GM18873 (cell line): ENCODE measurements around the gene SEC23A.
A peak's percentile ranks its signal among the peaks of the same experiment; 100 is the strongest.
"Not testable (repeated sequence)": the region's sequence is repeated elsewhere in the genome, so short reads cannot be mapped to it uniquely, and the experiment has no call there.

ENCODE experiments used
- ATAC-seq: cut with Tn5 transposase; IDR thresholded peaks from one replicate; pipeline ENCODE4 v1.9.1; 2021; ENCODE audit warnings: mild to moderate bottlenecking, moderate library complexity, moderate number of reproducible peaks; ENCODE audit not compliant: unreplicated experiment, low FRiP score

The SEC23A gene

GRCh38 chr14:39102969-39103957 lies at the start of gene SEC23A:
TSS of gene SEC23A (minus strand) at chr14:39103235. CDS start at chr14:39096118, 7,117 bp downstream.
- ATAC-seq = peak; percentile 83

GRCh38 chr14:39145266-39145966 lies 42.4 kb upstream of the SEC23A start:
- ATAC-seq = no peak

GRCh38 chr14:39143226-39143625 lies 40.2 kb upstream of the SEC23A start:
- not testable (repeated sequence) for ATAC-seq

GRCh38 chr14:39141623-39142022 lies 38.6 kb upstream of the SEC23A start:
- not testable (repeated sequence) for ATAC-seq

GRCh38 chr14:39140170-39140569 lies 37.1 kb upstream of the SEC23A start:
- ATAC-seq = no peak

GRCh38 chr14:39138440-39138839 lies 35.4 kb upstream of the SEC23A start:
- no peak for ATAC-seq

GRCh38 chr14:39137835-39138234 lies 34.8 kb upstream of the SEC23A start:
- not testable (repeated sequence) for ATAC-seq

- ATAC-seq = no peak
Measured at GRCh38 chr14:39122330-39123138, 19.5 kb upstream of the SEC23A start.

- ATAC-seq = peak; percentile 89
Measured at GRCh38 chr14:39114073-39114838, 11.2 kb upstream of the SEC23A start, which contains the start of gene GEMIN2. TSS of gene GEMIN2 (plus strand) at chr14:39114323. CDS start at chr14:39114339, 16 bp downstream.

GRCh38 chr14:39113685-39114072 lies 10.6 kb upstream of the SEC23A start:
- no peak for ATAC-seq

- peak; percentile 32 for ATAC-seq
Measured at GRCh38 chr14:39109893-39110715, 7.1 kb upstream of the SEC23A start.

GRCh38 chr14:39108791-39109190 lies 5.8 kb upstream of the SEC23A start:
- ATAC-seq = no peak

GRCh38 chr14:39107591-39107996 lies 4.6 kb upstream of the SEC23A start:
- ATAC-seq = peak; percentile 36

GRCh38 chr14:39104078-39104801 lies 1.2 kb upstream of the SEC23A start:
- ATAC-seq = not testable (repeated sequence)

- peak; percentile 10 for ATAC-seq
Measured at GRCh38 chr14:39102265-39102968, 618 bp downstream of the SEC23A start.

- ATAC-seq = no peak
Measured at GRCh38 chr14:39099748-39100147, 3.3 kb downstream of the SEC23A start.

GRCh38 chr14:39099215-39099614 lies 3.8 kb downstream of the SEC23A start:
- not testable (repeated sequence) for ATAC-seq
